ENCODE results near the gene CLEC11A.

- TF ChIP-seq, protein P1, sequence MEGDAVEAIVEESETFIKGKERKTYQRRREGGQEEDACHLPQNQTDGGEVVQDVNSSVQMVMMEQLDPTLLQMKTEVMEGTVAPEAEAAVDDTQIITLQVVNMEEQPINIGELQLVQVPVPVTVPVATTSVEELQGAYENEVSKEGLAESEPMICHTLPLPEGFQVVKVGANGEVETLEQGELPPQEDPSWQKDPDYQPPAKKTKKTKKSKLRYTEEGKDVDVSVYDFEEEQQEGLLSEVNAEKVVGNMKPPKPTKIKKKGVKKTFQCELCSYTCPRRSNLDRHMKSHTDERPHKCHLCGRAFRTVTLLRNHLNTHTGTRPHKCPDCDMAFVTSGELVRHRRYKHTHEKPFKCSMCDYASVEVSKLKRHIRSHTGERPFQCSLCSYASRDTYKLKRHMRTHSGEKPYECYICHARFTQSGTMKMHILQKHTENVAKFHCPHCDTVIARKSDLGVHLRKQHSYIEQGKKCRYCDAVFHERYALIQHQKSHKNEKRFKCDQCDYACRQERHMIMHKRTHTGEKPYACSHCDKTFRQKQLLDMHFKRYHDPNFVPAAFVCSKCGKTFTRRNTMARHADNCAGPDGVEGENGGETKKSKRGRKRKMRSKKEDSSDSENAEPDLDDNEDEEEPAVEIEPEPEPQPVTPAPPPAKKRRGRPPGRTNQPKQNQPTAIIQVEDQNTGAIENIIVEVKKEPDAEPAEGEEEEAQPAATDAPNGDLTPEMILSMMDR (IDR thresholded peaks at IDR 0.05; ENCODE audit: borderline replicate concordance, extremely low read depth, low read length, poor library complexity, severe bottlenecking): no peak
- no peak for TF ChIP-seq EZH2 (IDR thresholded peaks at IDR 0.05; ENCODE audit: borderline replicate concordance, low read depth, low read length, severe bottlenecking)
These were observed at the start of gene CLEC11A for GRCh38 chr19:50723069-50723468.
